SK-N-MC (cell line): ENCODE results near the gene PMEL.

Experiments
- EZH2 ChIP-seq: fragments of 200-600 bp; sonication (generic); IDR thresholded peaks from one replicate; pipeline ENCODE4 v1.6.1; 2017; ENCODE audit warnings: antibody characterized with exemption
- POLR2AphosphoS5 ChIP-seq: IDR thresholded peaks from 2 replicates; pipeline ENCODE4 v1.6.1; 2012; ENCODE audit warnings: mild to moderate bottlenecking, low read depth, low read length, borderline replicate concordance

DNA sequence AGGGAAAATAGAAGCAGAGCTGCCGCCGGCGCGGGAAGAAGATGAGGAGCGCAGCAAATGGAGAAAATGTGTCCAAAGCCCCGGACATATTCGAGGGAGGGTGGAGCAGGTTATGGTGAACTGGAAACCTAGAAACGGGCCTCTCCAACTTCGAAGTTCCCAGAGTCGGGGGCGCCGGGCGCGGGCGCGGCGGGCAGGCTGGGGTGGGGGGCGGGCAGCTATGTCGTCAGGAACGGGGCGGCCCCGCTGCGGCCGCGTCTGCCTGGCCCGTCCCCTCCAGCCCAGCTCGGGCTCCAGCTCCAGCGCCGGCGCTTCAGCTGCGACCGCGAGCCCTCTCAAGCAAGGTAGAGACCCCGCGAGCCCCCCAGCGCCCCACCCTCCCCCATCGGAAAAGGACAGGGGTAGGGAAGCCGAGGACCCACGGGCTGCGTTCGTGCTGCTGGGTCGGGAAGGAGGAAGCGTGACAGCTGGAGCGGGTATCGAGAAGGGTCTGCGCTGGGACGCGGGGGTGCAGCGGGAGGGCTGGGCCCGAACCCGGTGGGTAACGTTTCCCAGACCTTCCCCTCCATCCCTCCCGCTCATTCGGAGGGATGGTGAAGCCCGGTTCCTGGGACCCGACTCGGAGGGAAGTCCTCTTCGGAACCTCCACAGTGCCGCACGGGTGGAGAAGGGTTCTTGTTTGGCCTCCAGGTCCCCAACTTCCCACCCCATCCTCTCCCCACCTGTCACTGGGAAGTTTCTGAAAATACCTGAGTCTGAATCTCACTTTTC lies 33.9 kb downstream of the PMEL start:
- TF ChIP-seq POLR2AphosphoS5: 0 out of 2 replicates have a peak, but pooled peaks have one; percentile 43
- TF ChIP-seq EZH2: no peak
